IMR-90 (cell line): ENCODE results near the gene VPS11.

Experiments
- MAFK ChIP-seq: IDR thresholded peaks from 2 replicates; pipeline ENCODE4 v1.6.1; 2012; ENCODE audit warnings: low read depth, low read length, improper control_type of control experiment
- MXI1 ChIP-seq: IDR thresholded peaks from 2 replicates; pipeline ENCODE4 v1.6.1; 2012; ENCODE audit warnings: low read depth, mild to moderate bottlenecking, low read length, moderate library complexity, borderline replicate concordance
- NFE2L2 ChIP-seq: fragments of 150-350 bp; IDR thresholded peaks from 2 replicates; pipeline ENCODE4 v1.6.1; 2016; ENCODE audit warnings: low read depth, mild to moderate bottlenecking, low read length
- POLR2A ChIP-seq: IDR thresholded peaks from 2 replicates; pipeline ENCODE4 v1.6.1; 2012; ENCODE audit warnings: mild to moderate bottlenecking, low read depth, low read length
- TF ChIP-seq, protein P1 (sequence below): conservative IDR thresholded peaks from 2 replicates; pipeline ENCODE4 v1.5.1; 2012; ENCODE audit warnings: mild to moderate bottlenecking, low read depth, low read length, improper control_type of control experiment

- TF ChIP-seq MXI1 (no peak), POLR2A (no peak), MAFK (no peak), NFE2L2 (no peak)
- TF ChIP-seq, protein P1, sequence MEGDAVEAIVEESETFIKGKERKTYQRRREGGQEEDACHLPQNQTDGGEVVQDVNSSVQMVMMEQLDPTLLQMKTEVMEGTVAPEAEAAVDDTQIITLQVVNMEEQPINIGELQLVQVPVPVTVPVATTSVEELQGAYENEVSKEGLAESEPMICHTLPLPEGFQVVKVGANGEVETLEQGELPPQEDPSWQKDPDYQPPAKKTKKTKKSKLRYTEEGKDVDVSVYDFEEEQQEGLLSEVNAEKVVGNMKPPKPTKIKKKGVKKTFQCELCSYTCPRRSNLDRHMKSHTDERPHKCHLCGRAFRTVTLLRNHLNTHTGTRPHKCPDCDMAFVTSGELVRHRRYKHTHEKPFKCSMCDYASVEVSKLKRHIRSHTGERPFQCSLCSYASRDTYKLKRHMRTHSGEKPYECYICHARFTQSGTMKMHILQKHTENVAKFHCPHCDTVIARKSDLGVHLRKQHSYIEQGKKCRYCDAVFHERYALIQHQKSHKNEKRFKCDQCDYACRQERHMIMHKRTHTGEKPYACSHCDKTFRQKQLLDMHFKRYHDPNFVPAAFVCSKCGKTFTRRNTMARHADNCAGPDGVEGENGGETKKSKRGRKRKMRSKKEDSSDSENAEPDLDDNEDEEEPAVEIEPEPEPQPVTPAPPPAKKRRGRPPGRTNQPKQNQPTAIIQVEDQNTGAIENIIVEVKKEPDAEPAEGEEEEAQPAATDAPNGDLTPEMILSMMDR: no peak
Observed at GRCh38 chr11:119077839-119078238, 10.2 kb downstream of the VPS11 start.
